Liver (tissue), 9 donors: ENCODE data around the gene KLHL28. TPM values are rescaled to one million over a fixed set of nuclear protein-coding genes. Genes with fewer than 3 reads are reported as not detected.

Source experiments
- DNase-seq: peaks from one replicate; pipeline ENCODE4 v3.0.0-alpha.2; 2017; ENCODE audit warnings: low spot score
- H3K27ac ChIP-seq, 2 donors: one replicate each; pipeline ENCODE4 v1.7.0; 2013; ENCODE audit warnings: inconsistent platforms in 2 of 2, low read length in 2 of 2, control low read depth in 1 of 2, low read depth in 1 of 2, mild to moderate bottlenecking in 1 of 2
- H3K27me3 ChIP-seq, 4 donors: one replicate each; pipeline versions ENCODE4 v1.6.1 to v1.7.0; 2013; ENCODE audit warnings: low read length in 3 of 4, inconsistent platforms in 1 of 4, mild to moderate bottlenecking in 1 of 4, moderate library complexity in 1 of 4; ENCODE audit not compliant: control insufficient read depth in 4 of 4, insufficient read depth in 4 of 4
- H3K36me3 ChIP-seq, 4 donors: one replicate each; pipeline versions ENCODE4 v1.6.1 to v1.7.0; 2013; ENCODE audit warnings: low read length in 3 of 4, mild to moderate bottlenecking in 3 of 4, low read depth in 1 of 4, moderate library complexity in 1 of 4; ENCODE audit not compliant: control insufficient read depth in 4 of 4, insufficient read depth in 3 of 4
- H3K4me1 ChIP-seq, 4 donors: one replicate each; pipeline versions ENCODE4 v1.6.1 to v1.7.0; 2013; ENCODE audit warnings: low read length in 3 of 4, mild to moderate bottlenecking in 3 of 4, moderate library complexity in 1 of 4; ENCODE audit not compliant: control insufficient read depth in 4 of 4, insufficient read depth in 4 of 4
- H3K4me3 ChIP-seq, 3 donors: one replicate each; pipeline versions ENCODE4 v1.6.1 to v1.7.0; 2013; ENCODE audit warnings: low read length in 3 of 3, control low read depth in 1 of 3, low read depth in 1 of 3, mild to moderate bottlenecking in 1 of 3
- H3K9ac ChIP-seq, 2 donors: one replicate each; pipeline ENCODE4 v1.7.0; 2013; ENCODE audit warnings: low read length in 2 of 2, mild to moderate bottlenecking in 2 of 2, moderate library complexity in 2 of 2, control low read depth in 1 of 2, low read depth in 1 of 2
- H3K9me3 ChIP-seq, 4 donors: one replicate each; pipeline versions ENCODE4 v1.6.1 to v1.7.0; 2013; ENCODE audit warnings: low read length in 3 of 4; ENCODE audit not compliant: control insufficient read depth in 4 of 4
- ATF3 ChIP-seq: IDR thresholded peaks from 2 replicates; pipeline ENCODE4 v1.6.1; 2016; ENCODE audit warnings: antibody characterized with exemption
- CTCF ChIP-seq: fragments of 150-350 bp; IDR thresholded peaks from 2 replicates; pipeline ENCODE4 v1.5.1; 2017; ENCODE audit warnings: improper control_type of control experiment, low read depth, low read length; ENCODE audit not compliant: missing input control
- FOXA1 ChIP-seq: IDR thresholded peaks from 2 replicates; pipeline ENCODE4 v1.6.1; 2016; ENCODE audit warnings: antibody characterized with exemption
- FOXA2 ChIP-seq: IDR thresholded peaks from 2 replicates; pipeline ENCODE4 v1.6.1; 2016; ENCODE audit warnings: antibody characterized with exemption
- GABPA ChIP-seq, 2 donors: IDR thresholded peaks in 1 of 2; conservative IDR thresholded peaks in 1 of 2; 2 replicates each; pipeline ENCODE4 v1.6.1; 2016; ENCODE audit warnings: antibody characterized with exemption in 2 of 2, mild to moderate bottlenecking in 1 of 2, moderate library complexity in 1 of 2
- HNF4A ChIP-seq, 2 donors: conservative IDR thresholded peaks; 2 replicates each; pipeline ENCODE4 v1.6.1; 2016; ENCODE audit warnings: antibody characterized with exemption in 2 of 2, mild to moderate bottlenecking in 2 of 2
- JUND ChIP-seq, 2 donors: IDR thresholded peaks; 2 replicates each; pipeline ENCODE4 v1.6.1; 2016; ENCODE audit warnings: antibody characterized with exemption in 2 of 2
- NR2F2 ChIP-seq: IDR thresholded peaks from 2 replicates; pipeline ENCODE4 v1.6.1; 2016; ENCODE audit warnings: antibody characterized with exemption
- RAD21 ChIP-seq, 2 donors: IDR thresholded peaks; 2 replicates each; pipeline ENCODE4 v1.6.1; 2016; ENCODE audit warnings: antibody characterized with exemption in 2 of 2, mild to moderate bottlenecking in 2 of 2
- REST ChIP-seq: IDR thresholded peaks from 2 replicates; pipeline ENCODE4 v1.6.1; 2016; ENCODE audit warnings: antibody characterized with exemption, mild to moderate bottlenecking
- RXRA ChIP-seq, 2 donors: IDR thresholded peaks; 2 replicates each; pipeline ENCODE4 v1.6.1; 2017 to 2018; ENCODE audit warnings: antibody characterized with exemption in 2 of 2, mild to moderate bottlenecking in 1 of 2
- SP1 ChIP-seq: IDR thresholded peaks from 2 replicates; pipeline ENCODE4 v1.6.1; 2018; ENCODE audit warnings: antibody characterized with exemption, mild to moderate bottlenecking
- TAF1 ChIP-seq: conservative IDR thresholded peaks from 2 replicates; pipeline ENCODE4 v1.6.1; 2016; ENCODE audit warnings: antibody characterized with exemption, mild to moderate bottlenecking
- YY1 ChIP-seq: IDR thresholded peaks from 2 replicates; pipeline ENCODE4 v1.6.1; 2016; ENCODE audit warnings: antibody characterized with exemption, mild to moderate bottlenecking
- ZBTB33 ChIP-seq: IDR thresholded peaks from 2 replicates; pipeline ENCODE4 v1.6.1; 2016; ENCODE audit warnings: antibody characterized with exemption
- WGBS: extraction: QIAGEN DNeasy Blood & Tissue Kit; methylation state at CpG from one replicate; pipeline ENCODE4 v1.1.7; 2013; 5-methylcytosine and 5-hydroxymethylcytosine counted together
- polyA plus RNA-seq, 2 donors: library from polyadenylated mRNA; stranded (reverse) in 1 of 2; unstranded in 1 of 2; fragments of 200-250 nt in 1 of 2; fragments of >200 nt in 1 of 2; fragmentation: Nextera tagmentation in 1 of 2; extraction: Ambion mirVana in 1 of 2; gene quantifications; one replicate each; pipeline versions ENCODE4 v1.2.1 to v1.2.3, GENCODE V29; 2013 to 2015
- total RNA-seq, 2 donors: library from RNA; depleted of rRNA; stranded (reverse); fragments of >200 nt; gene quantifications; one replicate each; pipeline ENCODE4 v1.2.3, GENCODE V29; 2014
- donor health status: healthy.
- donor health status: healthy.
- donor health status: healthy.
- donor health status: healthy.
- donor health status: healthy.

KLHL28 gene
- total and polyA plus RNA-seq, 4 donors, result 2.3 to 7.9 (median 5.7) TPM

- Histone ChIP-seq H3K4me1 (no peaks in the 10 kb centered on the region), H3K4me3 (no peak overlapping the region), H3K27me3 (no peaks in the 10 kb centered on the region), H3K9ac (no peak overlapping the region), H3K9me3 (no peaks in the 10 kb centered on the region), H3K27ac (no peak overlapping the region), H3K36me3 (peaks cover 2 to 20% (median 18%) of the 10 kb centered on the region in 4 donors)
- no peak for DNase-seq
- TF ChIP-seq YY1 (no peak), HNF4A (conservative IDR thresholded peaks at IDR 0.05) (no peak), JUND (IDR thresholded peaks at IDR 0.05) (no peak), ATF3 (no peak), GABPA (IDR thresholded peaks at IDR 0.05 in 1 of 2, conservative IDR thresholded peaks at IDR 0.05 in 1 of 2) (no peak), ZBTB33 (no peak), FOXA1 (no peak), CTCF (no peak), TAF1 (no peak)
Observed at GRCh38 chr14:44940211-44940610, 21.5 kb downstream of the KLHL28 start.

GRCh38 chr14:44937547-44937946 lies 24.2 kb downstream of the KLHL28 start:
- no peak for DNase-seq
- no peak overlapping the region for H3K4me3 ChIP-seq
- peaks cover 2 to 14% (median 9%) of the 10 kb centered on the region in 4 donors for H3K36me3 ChIP-seq
- H3K9ac ChIP-seq, result no peak overlapping the region
- over 99% methylated on average over 2 of the region's 2 CpGs for WGBS
- TF ChIP-seq RXRA (IDR thresholded peaks at IDR 0.05), result no peak
- no peak for TF ChIP-seq FOXA2
- TF ChIP-seq TAF1, result no peak
- no peak for TF ChIP-seq SP1
- TF ChIP-seq ATF3, result no peak
- no peak for TF ChIP-seq GABPA (IDR thresholded peaks at IDR 0.05 in 1 of 2, conservative IDR thresholded peaks at IDR 0.05 in 1 of 2)
- no peak for TF ChIP-seq NR2F2
- no peak for TF ChIP-seq RAD21 (IDR thresholded peaks at IDR 0.05)
- no peak for TF ChIP-seq REST
- no peak for TF ChIP-seq CTCF
- no peak for TF ChIP-seq HNF4A (conservative IDR thresholded peaks at IDR 0.05)
- no peaks in the 10 kb centered on the region for H3K9me3 ChIP-seq
- H3K4me1 ChIP-seq, result no peaks in the 10 kb centered on the region
- H3K27me3 ChIP-seq, result no peaks in the 10 kb centered on the region
- no peak overlapping the region for H3K27ac ChIP-seq
